SU-DHL-6 (cell line): ENCODE results near the gene ZPBP.

Experiments
- EZH2phosphoT487 ChIP-seq: fragments of 200-600 bp; sonication (generic), shearing (Covaris generic); conservative IDR thresholded peaks from 2 replicates; pipeline ENCODE4 v1.6.1; 2018; ENCODE audit warnings: mild to moderate bottlenecking, antibody characterized with exemption, low read length, moderate library complexity, mixed read lengths
- TF ChIP-seq, protein P1 (sequence below): fragments of 200-600 bp; sonication (generic); IDR thresholded peaks from one replicate; pipeline ENCODE4 v1.5.1; 2017; ENCODE audit warnings: antibody characterized with exemption, mild to moderate bottlenecking, low read length, moderate library complexity; ENCODE audit not compliant: insufficient read depth, poor library complexity, severe bottlenecking

DNA sequence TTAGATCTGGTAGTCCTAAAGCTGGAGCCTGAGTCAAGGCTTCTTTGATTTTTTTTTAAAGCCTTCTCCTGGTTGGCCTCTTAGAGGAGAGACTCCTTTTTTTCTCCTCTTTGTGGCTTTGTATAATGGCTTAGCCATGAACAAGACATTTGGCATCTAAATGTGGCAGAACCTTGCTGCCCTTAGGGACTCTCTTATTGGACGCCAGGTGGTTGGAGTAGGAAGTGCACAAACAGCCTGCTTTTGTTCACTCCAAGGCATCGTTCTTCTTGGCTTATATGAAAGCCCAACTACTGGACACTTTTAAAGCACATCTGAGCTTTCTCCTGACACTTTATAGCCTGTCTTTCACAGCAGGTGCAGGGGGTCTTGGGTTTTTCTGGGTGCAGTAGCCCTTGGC is 25.0 kb downstream of the ZPBP start:
- TF ChIP-seq, protein P1, sequence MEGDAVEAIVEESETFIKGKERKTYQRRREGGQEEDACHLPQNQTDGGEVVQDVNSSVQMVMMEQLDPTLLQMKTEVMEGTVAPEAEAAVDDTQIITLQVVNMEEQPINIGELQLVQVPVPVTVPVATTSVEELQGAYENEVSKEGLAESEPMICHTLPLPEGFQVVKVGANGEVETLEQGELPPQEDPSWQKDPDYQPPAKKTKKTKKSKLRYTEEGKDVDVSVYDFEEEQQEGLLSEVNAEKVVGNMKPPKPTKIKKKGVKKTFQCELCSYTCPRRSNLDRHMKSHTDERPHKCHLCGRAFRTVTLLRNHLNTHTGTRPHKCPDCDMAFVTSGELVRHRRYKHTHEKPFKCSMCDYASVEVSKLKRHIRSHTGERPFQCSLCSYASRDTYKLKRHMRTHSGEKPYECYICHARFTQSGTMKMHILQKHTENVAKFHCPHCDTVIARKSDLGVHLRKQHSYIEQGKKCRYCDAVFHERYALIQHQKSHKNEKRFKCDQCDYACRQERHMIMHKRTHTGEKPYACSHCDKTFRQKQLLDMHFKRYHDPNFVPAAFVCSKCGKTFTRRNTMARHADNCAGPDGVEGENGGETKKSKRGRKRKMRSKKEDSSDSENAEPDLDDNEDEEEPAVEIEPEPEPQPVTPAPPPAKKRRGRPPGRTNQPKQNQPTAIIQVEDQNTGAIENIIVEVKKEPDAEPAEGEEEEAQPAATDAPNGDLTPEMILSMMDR: no peak
- TF ChIP-seq EZH2phosphoT487: no peak
